ENCODE data around the gene SOWAHA.
"Not testable (repeated sequence)": the region's sequence is repeated elsewhere in the genome, so short reads cannot be mapped to it uniquely, and the experiment has no call there.

Gene SOWAHA

GRCh38 chr5:132788508-132788907 lies 24.6 kb upstream of the SOWAHA start:
- no peaks in the 10 kb centered on the region for H3K9me3 Mint-ChIP-seq

GRCh38 chr5:132788990-132789886 lies 23.9 kb upstream of the SOWAHA start:
- Mint-ChIP-seq H3K4me1 (ENCODE audit: low read depth) (no peaks in the 10 kb centered on the region), H3K36me3 (ENCODE audit: low read depth) (no peaks in the 10 kb centered on the region), H3K4me3 (no peak overlapping the region), H3K27me3 (peaks cover 45% of the 10 kb centered on the region), H3K27ac (no peak overlapping the region), H3K9me3 (no peaks in the 10 kb centered on the region)

More at GRCh38 chr5:132788508-132788907, 24.6 kb upstream of the SOWAHA start:
- Mint-ChIP-seq H3K4me3 (no peak overlapping the region), H3K27me3 (peaks cover 41% of the 10 kb centered on the region), H3K36me3 (ENCODE audit: low read depth) (no peaks in the 10 kb centered on the region), H3K4me1 (ENCODE audit: low read depth) (no peaks in the 10 kb centered on the region), H3K27ac (no peak overlapping the region)

- no peak overlapping the region for H3K4me3 Mint-ChIP-seq
- H3K27me3 Mint-ChIP-seq: peaks cover 42% of the 10 kb centered on the region
- no peaks in the 10 kb centered on the region for H3K4me1 Mint-ChIP-seq (ENCODE audit: low read depth)
- H3K9me3 Mint-ChIP-seq: no peaks in the 10 kb centered on the region
- H3K27ac Mint-ChIP-seq: no peak overlapping the region
- no peaks in the 10 kb centered on the region for H3K36me3 Mint-ChIP-seq (ENCODE audit: low read depth)
These were observed 22.8 kb upstream of the SOWAHA start for GRCh38 chr5:132790201-132790865.

- no peaks in the 10 kb centered on the region for H3K36me3 Mint-ChIP-seq (ENCODE audit: low read depth)
- H3K27me3 Mint-ChIP-seq: peaks cover 35% of the 10 kb centered on the region
- H3K4me1 Mint-ChIP-seq (ENCODE audit: low read depth): no peaks in the 10 kb centered on the region
- no peak overlapping the region for H3K27ac Mint-ChIP-seq
- no peaks in the 10 kb centered on the region for H3K9me3 Mint-ChIP-seq
- no peak overlapping the region for H3K4me3 Mint-ChIP-seq
These were observed 22.1 kb upstream of the SOWAHA start for GRCh38 chr5:132791026-132791425.

- no peaks in the 10 kb centered on the region for H3K36me3 Mint-ChIP-seq (ENCODE audit: low read depth)
- H3K4me1 Mint-ChIP-seq (ENCODE audit: low read depth): no peaks in the 10 kb centered on the region
- H3K9me3 Mint-ChIP-seq: no peaks in the 10 kb centered on the region
- H3K27ac Mint-ChIP-seq: no peak overlapping the region
- peaks cover 29% of the 10 kb centered on the region for H3K27me3 Mint-ChIP-seq
- no peak overlapping the region for H3K4me3 Mint-ChIP-seq
These were observed 15.5 kb upstream of the SOWAHA start for GRCh38 chr5:132797651-132798050.

- H3K4me3 Mint-ChIP-seq: no peak overlapping the region
- H3K27me3 Mint-ChIP-seq: peaks cover 35% of the 10 kb centered on the region
- no peaks in the 10 kb centered on the region for H3K9me3 Mint-ChIP-seq
- H3K36me3 Mint-ChIP-seq (ENCODE audit: low read depth): no peaks in the 10 kb centered on the region
- no peak overlapping the region for H3K27ac Mint-ChIP-seq
- no peaks in the 10 kb centered on the region for H3K4me1 Mint-ChIP-seq (ENCODE audit: low read depth)
These were observed 13.7 kb upstream of the SOWAHA start for GRCh38 chr5:132799392-132799791.

- Mint-ChIP-seq H3K27ac (no peak overlapping the region), H3K4me3 (no peak overlapping the region), H3K9me3 (no peaks in the 10 kb centered on the region), H3K27me3 (peaks cover 41% of the 10 kb centered on the region), H3K4me1 (ENCODE audit: low read depth) (no peaks in the 10 kb centered on the region), H3K36me3 (ENCODE audit: low read depth) (no peaks in the 10 kb centered on the region)
These were observed 12.6 kb upstream of the SOWAHA start for GRCh38 chr5:132800545-132800944.

GRCh38 chr5:132802044-132802684 lies 10.9 kb upstream of the SOWAHA start:
- Mint-ChIP-seq H3K9me3 (no peaks in the 10 kb centered on the region), H3K4me1 (ENCODE audit: low read depth) (no peaks in the 10 kb centered on the region), H3K36me3 (ENCODE audit: low read depth) (no peaks in the 10 kb centered on the region), H3K27me3 (peaks cover 46% of the 10 kb centered on the region), H3K27ac (peak overlapping the region; percentile 26), H3K4me3 (no peak overlapping the region)

GRCh38 chr5:132802685-132803066 lies 10.4 kb upstream of the SOWAHA start:
- not testable (repeated sequence) for H3K36me3 Mint-ChIP-seq (ENCODE audit: low read depth); H3K27ac Mint-ChIP-seq; H3K4me1 Mint-ChIP-seq (ENCODE audit: low read depth); H3K4me3 Mint-ChIP-seq; H3K9me3 Mint-ChIP-seq
- H3K27me3 Mint-ChIP-seq: peaks cover 50% of the 10 kb centered on the region

- not testable (repeated sequence) for H3K4me1 Mint-ChIP-seq (ENCODE audit: low read depth); H3K27ac Mint-ChIP-seq
- H3K27me3 Mint-ChIP-seq: peaks cover 59% of the 10 kb centered on the region
These were observed 8.9 kb upstream of the SOWAHA start for GRCh38 chr5:132804219-132804618.

GRCh38 chr5:132805872-132806271 lies 7.2 kb upstream of the SOWAHA start:
- peaks cover 67% of the 10 kb centered on the region for H3K27me3 Mint-ChIP-seq
- H3K4me3 Mint-ChIP-seq: not testable (repeated sequence)

More at GRCh38 chr5:132804219-132804618, 8.9 kb upstream of the SOWAHA start:
- not testable (repeated sequence) for H3K4me3 Mint-ChIP-seq; H3K9me3 Mint-ChIP-seq; H3K36me3 Mint-ChIP-seq (ENCODE audit: low read depth)

GRCh38 chr5:132806804-132807162 lies 6.3 kb upstream of the SOWAHA start:
- H3K36me3 Mint-ChIP-seq (ENCODE audit: low read depth); H3K27ac Mint-ChIP-seq; H3K9me3 Mint-ChIP-seq; H3K4me3 Mint-ChIP-seq; H3K4me1 Mint-ChIP-seq (ENCODE audit: low read depth): not testable (repeated sequence)
- peaks cover 74% of the 10 kb centered on the region for H3K27me3 Mint-ChIP-seq

More at GRCh38 chr5:132805872-132806271, 7.2 kb upstream of the SOWAHA start:
- not testable (repeated sequence) for H3K27ac Mint-ChIP-seq; H3K36me3 Mint-ChIP-seq (ENCODE audit: low read depth); H3K9me3 Mint-ChIP-seq; H3K4me1 Mint-ChIP-seq (ENCODE audit: low read depth)

GRCh38 chr5:132807163-132807838 lies 5.8 kb upstream of the SOWAHA start:
- no peak overlapping the region for H3K27ac Mint-ChIP-seq
- H3K4me1 Mint-ChIP-seq (ENCODE audit: low read depth): peaks cover 2% of the 10 kb centered on the region
- no peak overlapping the region for H3K4me3 Mint-ChIP-seq
- H3K36me3 Mint-ChIP-seq (ENCODE audit: low read depth): no peaks in the 10 kb centered on the region
- peaks cover 73% of the 10 kb centered on the region for H3K27me3 Mint-ChIP-seq
- no peaks in the 10 kb centered on the region for H3K9me3 Mint-ChIP-seq

GRCh38 chr5:132808448-132808847 lies 4.7 kb upstream of the SOWAHA start:
- no peak overlapping the region for H3K27ac Mint-ChIP-seq
- H3K9me3 Mint-ChIP-seq: no peaks in the 10 kb centered on the region
- no peak overlapping the region for H3K4me3 Mint-ChIP-seq
- peaks cover 10% of the 10 kb centered on the region for H3K4me1 Mint-ChIP-seq (ENCODE audit: low read depth)
- H3K36me3 Mint-ChIP-seq (ENCODE audit: low read depth): no peaks in the 10 kb centered on the region
- H3K27me3 Mint-ChIP-seq: peaks cover 69% of the 10 kb centered on the region

- peaks cover 65% of the 10 kb centered on the region for H3K27me3 Mint-ChIP-seq
- no peak overlapping the region for H3K4me3 Mint-ChIP-seq
- H3K27ac Mint-ChIP-seq: no peak overlapping the region
These were observed 4.2 kb upstream of the SOWAHA start for GRCh38 chr5:132808866-132809265.

More at GRCh38 chr5:132808866-132809265, 4.2 kb upstream of the SOWAHA start:
- no peaks in the 10 kb centered on the region for H3K36me3 Mint-ChIP-seq (ENCODE audit: low read depth)
- peaks cover 10% of the 10 kb centered on the region for H3K4me1 Mint-ChIP-seq (ENCODE audit: low read depth)
- no peaks in the 10 kb centered on the region for H3K9me3 Mint-ChIP-seq

Data from stimulated activated naive CD8-positive, alpha-beta T cell treated with anti-CD3 and anti-CD28 coated beads, Interleukin-15, Interleukin-2, amounts not matched to agents 100 ng/mL and 50 ng/mL, for 24 hours (primary cell).